ENCODE measurements around the gene LOXHD1. TPM values are rescaled to one million over a fixed set of nuclear protein-coding genes. Genes with fewer than 3 reads are reported as not detected.

Gene LOXHD1
- total RNA-seq, 1 experiment from 2014 or later = 25.5 TPM

DNA sequence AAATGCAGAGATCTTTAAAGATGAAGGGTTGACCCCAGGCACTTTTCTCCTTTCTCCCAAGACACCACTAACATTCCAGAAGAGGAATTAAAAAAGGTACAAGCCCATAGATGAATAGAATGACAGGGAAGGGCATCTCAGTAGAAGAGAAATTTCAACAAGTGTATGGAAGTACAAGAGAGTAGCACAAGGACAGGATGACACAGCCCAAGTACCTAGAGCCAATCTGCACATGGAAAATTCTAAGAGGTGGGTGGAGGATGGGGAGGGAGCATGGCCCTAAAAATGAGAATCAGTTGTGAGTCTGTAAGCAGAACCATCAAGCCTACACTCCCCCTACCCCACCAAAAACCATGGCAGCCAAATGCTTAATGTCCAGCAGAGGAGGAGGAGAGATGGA lies 39.7 kb upstream of the LOXHD1 start:
- POLR2A ChIA-PET (ENCODE audit: low non-redundant PET) = no interaction called here
- H3K27me3 ChIP-seq (replicated peaks; ENCODE audit: insufficient read depth, low read depth, low read length, poor library complexity) = no peaks in the 10 kb centered on the region
- peaks cover 3% of the 10 kb centered on the region for H3K4me1 ChIP-seq (ENCODE audit: insufficient read depth, low read length, poor library complexity, severe bottlenecking)
- CTCF ChIA-PET = interaction anchor here (0.6 kb wide), 1 partner anchor 11 kb away, joined by 4 read pairs; no protein-coding TSS in a partner anchor
- no peak for DNase-seq (ENCODE audit: low spot score)
- H3K9me3 ChIP-seq (ENCODE audit: low read depth, low read length, poor library complexity, severe bottlenecking) = no peaks in the 10 kb centered on the region
- no peak for TF ChIP-seq EZH2 (IDR thresholded peaks at IDR 0.05; ENCODE audit: borderline replicate concordance, low read depth, low read length, poor library complexity, severe bottlenecking)
- TF ChIP-seq, protein P1, sequence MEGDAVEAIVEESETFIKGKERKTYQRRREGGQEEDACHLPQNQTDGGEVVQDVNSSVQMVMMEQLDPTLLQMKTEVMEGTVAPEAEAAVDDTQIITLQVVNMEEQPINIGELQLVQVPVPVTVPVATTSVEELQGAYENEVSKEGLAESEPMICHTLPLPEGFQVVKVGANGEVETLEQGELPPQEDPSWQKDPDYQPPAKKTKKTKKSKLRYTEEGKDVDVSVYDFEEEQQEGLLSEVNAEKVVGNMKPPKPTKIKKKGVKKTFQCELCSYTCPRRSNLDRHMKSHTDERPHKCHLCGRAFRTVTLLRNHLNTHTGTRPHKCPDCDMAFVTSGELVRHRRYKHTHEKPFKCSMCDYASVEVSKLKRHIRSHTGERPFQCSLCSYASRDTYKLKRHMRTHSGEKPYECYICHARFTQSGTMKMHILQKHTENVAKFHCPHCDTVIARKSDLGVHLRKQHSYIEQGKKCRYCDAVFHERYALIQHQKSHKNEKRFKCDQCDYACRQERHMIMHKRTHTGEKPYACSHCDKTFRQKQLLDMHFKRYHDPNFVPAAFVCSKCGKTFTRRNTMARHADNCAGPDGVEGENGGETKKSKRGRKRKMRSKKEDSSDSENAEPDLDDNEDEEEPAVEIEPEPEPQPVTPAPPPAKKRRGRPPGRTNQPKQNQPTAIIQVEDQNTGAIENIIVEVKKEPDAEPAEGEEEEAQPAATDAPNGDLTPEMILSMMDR (conservative IDR thresholded peaks at IDR 0.05; ENCODE audit: low read depth, low read length) = no peak
- no peak overlapping the region for H3K4me3 ChIP-seq (ENCODE audit: low read depth, low read length, poor library complexity, severe bottlenecking)
- intact Hi-C loops (cut with micrococcal nuclease; ENCODE audit: unreplicated experiment) = no loop called here
- no TSS peak for BruUV-seq (replicated peaks)
- no peak overlapping the region for H3K27ac ChIP-seq (ENCODE audit: low read depth, low read length, poor library complexity, severe bottlenecking)
- no peaks in the 10 kb centered on the region for H3K36me3 ChIP-seq (ENCODE audit: insufficient read depth, low read length, poor library complexity, severe bottlenecking)

DNA sequence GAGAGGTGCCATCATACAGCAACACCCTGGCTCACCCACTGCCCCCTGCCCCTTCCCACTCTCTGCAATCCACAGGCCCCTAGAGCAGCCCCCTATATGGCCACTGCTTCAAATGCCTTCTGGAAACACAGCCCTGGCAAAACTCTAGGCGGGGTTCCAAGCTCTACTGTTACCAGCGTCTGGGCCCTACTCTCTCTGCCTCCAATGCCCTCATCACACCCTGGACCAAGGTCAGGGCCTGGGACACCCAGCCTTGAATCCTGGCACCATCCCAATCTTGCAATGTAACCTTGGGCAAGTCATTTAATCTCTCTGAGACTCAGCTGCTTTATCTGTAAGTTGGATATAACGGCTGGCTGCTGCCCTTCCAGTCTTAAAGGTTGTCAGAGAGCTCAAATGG lies 39.2 kb upstream of the LOXHD1 start:
- ChIA-PET POLR2A (ENCODE audit: low non-redundant PET) (no interaction called here), CTCF (no interaction called here)
- Histone ChIP-seq H3K36me3 (ENCODE audit: insufficient read depth, low read length, poor library complexity, severe bottlenecking) (no peaks in the 10 kb centered on the region), H3K4me1 (ENCODE audit: insufficient read depth, low read length, poor library complexity, severe bottlenecking) (peaks cover 3% of the 10 kb centered on the region), H3K4me3 (ENCODE audit: low read depth, low read length, poor library complexity, severe bottlenecking) (no peak overlapping the region), H3K27me3 (replicated peaks; ENCODE audit: insufficient read depth, low read depth, low read length, poor library complexity) (no peaks in the 10 kb centered on the region), H3K27ac (ENCODE audit: low read depth, low read length, poor library complexity, severe bottlenecking) (no peak overlapping the region), H3K9me3 (ENCODE audit: low read depth, low read length, poor library complexity, severe bottlenecking) (no peaks in the 10 kb centered on the region)
- no TSS peak for BruUV-seq (replicated peaks)
- no peak for TF ChIP-seq EZH2 (IDR thresholded peaks at IDR 0.05; ENCODE audit: borderline replicate concordance, low read depth, low read length, poor library complexity, severe bottlenecking)
- TF ChIP-seq, protein P1 (conservative IDR thresholded peaks at IDR 0.05; ENCODE audit: low read depth, low read length) = no peak
- intact Hi-C loops (cut with micrococcal nuclease; ENCODE audit: unreplicated experiment) = no loop called here
- DNase-seq (ENCODE audit: low spot score) = no peak

DNA sequence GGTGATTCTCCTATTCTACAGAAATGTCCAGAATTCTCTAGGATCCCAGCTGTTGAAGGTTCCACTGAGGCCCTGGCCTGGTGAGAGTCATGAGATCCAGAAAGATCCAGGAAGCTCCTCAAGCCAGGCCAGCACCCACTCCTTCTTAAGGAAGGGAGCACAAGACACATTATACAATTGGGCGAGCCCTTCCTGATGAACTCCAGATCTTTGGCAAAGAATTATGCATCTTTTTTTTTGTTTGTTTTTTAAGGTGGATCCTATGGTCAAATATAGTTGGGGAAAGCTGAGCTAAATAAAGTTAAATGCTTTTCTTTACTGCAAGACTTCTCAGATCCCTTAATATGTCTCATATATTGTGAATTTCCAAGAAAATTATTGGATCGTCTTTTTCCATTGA lies 37.0 kb upstream of the LOXHD1 start:
- Histone ChIP-seq H3K4me1 (ENCODE audit: insufficient read depth, low read length, poor library complexity, severe bottlenecking) (no peaks in the 10 kb centered on the region), H3K27me3 (replicated peaks; ENCODE audit: insufficient read depth, low read depth, low read length, poor library complexity) (no peaks in the 10 kb centered on the region), H3K4me3 (ENCODE audit: low read depth, low read length, poor library complexity, severe bottlenecking) (no peak overlapping the region), H3K27ac (ENCODE audit: low read depth, low read length, poor library complexity, severe bottlenecking) (no peak overlapping the region), H3K36me3 (ENCODE audit: insufficient read depth, low read length, poor library complexity, severe bottlenecking) (no peaks in the 10 kb centered on the region), H3K9me3 (ENCODE audit: low read depth, low read length, poor library complexity, severe bottlenecking) (no peaks in the 10 kb centered on the region)
- intact Hi-C loops (cut with micrococcal nuclease; ENCODE audit: unreplicated experiment) = no loop called here
- BruUV-seq (replicated peaks) = no TSS peak
- no peak for DNase-seq (ENCODE audit: low spot score)
- TF ChIP-seq EZH2 (IDR thresholded peaks at IDR 0.05; ENCODE audit: borderline replicate concordance, low read depth, low read length, poor library complexity, severe bottlenecking) = no peak
- TF ChIP-seq, protein P1 (conservative IDR thresholded peaks at IDR 0.05; ENCODE audit: low read depth, low read length) = no peak
- CTCF ChIA-PET = no interaction called here
- POLR2A ChIA-PET (ENCODE audit: low non-redundant PET) = no interaction called here
